Erythroblast (primary cell): Measurements from ENCODE around the gene SPHKAP.
"Not testable (repeated sequence)": the region's sequence is repeated elsewhere in the genome, so short reads cannot be mapped to it uniquely, and the experiment has no call there.

ENCODE experiments used
- DNase-seq, 2 experiments: peaks; one replicate each; lab custom pipeline; 2025; lab: John Stamatoyannopoulos, UW
- GATA1 ChIP-seq: IDR thresholded peaks from 2 replicates; pipeline ENCODE4 v1.6.1; 2011; ENCODE audit warnings: low read depth, mild to moderate bottlenecking, control low read depth, low read length, moderate library complexity
- POLR2A ChIP-seq: IDR thresholded peaks from 2 replicates; pipeline ENCODE4 v1.6.1; 2011; ENCODE audit warnings: mild to moderate bottlenecking, low read length

Gene SPHKAP

GRCh38 chr2:228181098-228182019 is at the start of gene SPHKAP:
SPHKAP (minus strand) TSS chr2:228181687; CDS start chr2:228181598, 89 bp downstream.
- no peak for TF ChIP-seq GATA1
- no peak for TF ChIP-seq POLR2A
- DNase-seq, result no peak

- no peak for TF ChIP-seq GATA1
- no peak for TF ChIP-seq POLR2A
- no peak for DNase-seq
These were observed 46.0 kb upstream of the SPHKAP start for GRCh38 chr2:228227466-228227865.

GRCh38 chr2:228224410-228224809 is 42.9 kb upstream of the SPHKAP start:
- TF ChIP-seq GATA1 (no peak), POLR2A (no peak)
- DNase-seq, result no peak

- not testable (repeated sequence) for DNase-seq
These were observed 37.1 kb upstream of the SPHKAP start for GRCh38 chr2:228218593-228218992.

GRCh38 chr2:228197504-228197903 is 16.0 kb upstream of the SPHKAP start:
- no peak for DNase-seq
- TF ChIP-seq POLR2A, result no peak
- TF ChIP-seq GATA1, result no peak

- DNase-seq, result no peak
- no peak for TF ChIP-seq GATA1
- TF ChIP-seq POLR2A, result no peak
These were observed 1.0 kb downstream of the SPHKAP start for GRCh38 chr2:228180181-228181097.

- no peak for TF ChIP-seq POLR2A
- TF ChIP-seq GATA1, result no peak
- no peak for DNase-seq
These were observed 14.2 kb downstream of the SPHKAP start for GRCh38 chr2:228167290-228167689.

GRCh38 chr2:228164718-228165117 is 16.8 kb downstream of the SPHKAP start:
- TF ChIP-seq POLR2A (no peak), GATA1 (no peak)
- DNase-seq, result no peak

- TF ChIP-seq POLR2A, result no peak
- no peak for TF ChIP-seq GATA1
- DNase-seq, result no peak
These were observed 23.6 kb downstream of the SPHKAP start for GRCh38 chr2:228157841-228158240.

- TF ChIP-seq GATA1 (no peak), POLR2A (no peak)
These were observed 36.5 kb downstream of the SPHKAP start for GRCh38 chr2:228144961-228145360.

GRCh38 chr2:228140934-228141528 is 40.5 kb downstream of the SPHKAP start:
- no peak for DNase-seq
- TF ChIP-seq GATA1 (no peak), POLR2A (no peak)

More at GRCh38 chr2:228144961-228145360, 36.5 kb downstream of the SPHKAP start:
- DNase-seq, result no peak

- DNase-seq, result no peak
- TF ChIP-seq POLR2A (no peak), GATA1 (no peak)
These were observed 45.5 kb downstream of the SPHKAP start for GRCh38 chr2:228136027-228136426.

GRCh38 chr2:228135300-228135699 is 46.2 kb downstream of the SPHKAP start:
- no peak for DNase-seq
- TF ChIP-seq POLR2A (no peak), GATA1 (no peak)
